HepG2 (cell line): ENCODE results near the gene MAPK12. TPM values are rescaled to one million over a fixed set of nuclear protein-coding genes. Genes with fewer than 3 reads are reported as not detected.

ENCODE experiments used
- ATRX ChIP-seq: sonication (generic); formaldehyde crosslinking; IDR thresholded peaks from 2 replicates; pipeline ENCODE4 v1.4.0; 2020; ENCODE audit warnings: missing genetic modification reagents, borderline replicate concordance
- HOXD1 ChIP-seq: sonication (generic); formaldehyde crosslinking; IDR thresholded peaks from 2 replicates; pipeline ENCODE4 v1.5.0; 2020; ENCODE audit warnings: missing genetic modification reagents
- MTA1 ChIP-seq: sonication (generic); formaldehyde crosslinking; IDR thresholded peaks from 2 replicates; pipeline ENCODE4 v1.4.0; 2020; ENCODE audit warnings: missing genetic modification reagents, mild to moderate bottlenecking, borderline replicate concordance
- RBAK ChIP-seq: sonication (generic); formaldehyde crosslinking; IDR thresholded peaks from 2 replicates; pipeline ENCODE4 v1.5.1; 2020; ENCODE audit warnings: mild to moderate bottlenecking, missing genetic modification reagents
- RFXAP ChIP-seq: sonication (generic); formaldehyde crosslinking; IDR thresholded peaks from 2 replicates; pipeline ENCODE4 v1.4.0; 2020; ENCODE audit warnings: missing genetic modification reagents, borderline replicate concordance
- SMAD1 ChIP-seq: sonication (generic); formaldehyde crosslinking; IDR thresholded peaks from 2 replicates; pipeline ENCODE4 v1.4.0; 2020; ENCODE audit warnings: missing genetic modification reagents, low read depth, mild to moderate bottlenecking, borderline replicate concordance
- TCF7 ChIP-seq: sonication (generic); IDR thresholded peaks from 2 replicates; pipeline ENCODE4 v1.6.1; 2016; ENCODE audit warnings: antibody characterized with exemption, low read depth
- ZFP82 ChIP-seq: sonication (generic); formaldehyde crosslinking; IDR thresholded peaks from 2 replicates; pipeline ENCODE4 v1.5.1; 2020; ENCODE audit warnings: mild to moderate bottlenecking, missing genetic modification reagents, borderline replicate concordance
- ZNF10 ChIP-seq: sonication (generic); formaldehyde crosslinking; IDR thresholded peaks from 2 replicates; pipeline ENCODE4 v1.4.0; 2020; ENCODE audit warnings: mild to moderate bottlenecking, low read depth, missing genetic modification reagents, borderline replicate concordance
- ZNF282 ChIP-seq: fragments of 450-650 bp; IDR thresholded peaks from 2 replicates; pipeline ENCODE4 v1.6.1; 2018; ENCODE audit not compliant: partially characterized antibody
- ZNF3 ChIP-seq: IDR thresholded peaks from 2 replicates; pipeline ENCODE4 v1.7.0; 2017; ENCODE audit warnings: inconsistent platforms
- ZNF317 ChIP-seq: sonication (generic); formaldehyde crosslinking; IDR thresholded peaks from 2 replicates; pipeline ENCODE4 v1.5.0; 2020; ENCODE audit warnings: mild to moderate bottlenecking, missing genetic modification reagents
- ZNF350 ChIP-seq: sonication (generic); formaldehyde crosslinking; IDR thresholded peaks from 2 replicates; pipeline ENCODE4 v1.4.0; 2020; ENCODE audit warnings: mild to moderate bottlenecking, low read depth, missing genetic modification reagents, borderline replicate concordance
- ZNF441 ChIP-seq: sonication (generic); formaldehyde crosslinking; IDR thresholded peaks from 2 replicates; pipeline ENCODE4 v1.7.0; 2021; ENCODE audit warnings: missing genetic modification reagents, borderline replicate concordance
- ZNF468 ChIP-seq: sonication (generic); formaldehyde crosslinking; IDR thresholded peaks from 2 replicates; pipeline ENCODE4 v1.8.0; 2022; ENCODE audit warnings: mild to moderate bottlenecking, moderate library complexity, missing genetic modification reagents
- ZNF614 ChIP-seq: IDR thresholded peaks from 2 replicates; pipeline ENCODE4 v1.6.1; 2018; ENCODE audit warnings: missing biosample characterization, missing genetic modification reagents, inconsistent platforms, borderline replicate concordance
- ZNF83 ChIP-seq: sonication (generic); formaldehyde crosslinking; IDR thresholded peaks from 2 replicates; pipeline ENCODE4 v1.4.0; 2020; ENCODE audit warnings: missing genetic modification reagents, mild to moderate bottlenecking, borderline replicate concordance
- polyA plus RNA-seq, 8 experiments: library from polyadenylated mRNA; depleted of rRNA in 3 of 8; stranded (reverse) in 7 of 8; unstranded in 1 of 8; fragments of >200 nt; fragmentation: Illumina TruSeq in 4 of 8; extraction: Trizol in 4 of 8; gene quantifications; 2 replicates each; pipeline versions ENCODE4 v1.2.1 to v1.2.3, GENCODE V29; 2011 to 2016; ENCODE audit warnings: low read depth in 4 of 8, missing spikeins in 1 of 8, mixed read lengths in 1 of 8; ENCODE audit not compliant: insufficient read depth in 1 of 8
- total RNA-seq, 5 experiments: library from RNA; depleted of rRNA; stranded (reverse); fragments of >200 nt; fragmentation: Illumina TruSeq; extraction: Trizol; gene quantifications; 2 replicates each; pipeline ENCODE4 v1.2.3, GENCODE V29; 2016; ENCODE audit warnings: low read depth in 1 of 5
- TF ChIP-seq, protein P1 (sequence below): sonication (generic); formaldehyde crosslinking; IDR thresholded peaks from 2 replicates; pipeline ENCODE4 v1.8.0; 2022; ENCODE audit warnings: mild to moderate bottlenecking, missing genetic modification reagents, borderline replicate concordance
- TF ChIP-seq, protein P2 (sequence below), 2 experiments: sonication (generic) in 1 of 2; formaldehyde crosslinking in 1 of 2; IDR thresholded peaks; 2 replicates each; pipeline versions ENCODE4 v1.6.1 to v1.9.0; 2014 to 2022; ENCODE audit warnings: antibody characterized with exemption in 1 of 2, borderline replicate concordance in 1 of 2, inconsistent platforms in 1 of 2, low read depth in 1 of 2, missing genetic modification reagents in 1 of 2

Gene MAPK12
- total and polyA plus RNA-seq, 2 of the 13 experiments (the other 11 are each of a cell fraction or from before 2014, with no cell fraction given) = 22.2 to 23.3 TPM

DNA sequence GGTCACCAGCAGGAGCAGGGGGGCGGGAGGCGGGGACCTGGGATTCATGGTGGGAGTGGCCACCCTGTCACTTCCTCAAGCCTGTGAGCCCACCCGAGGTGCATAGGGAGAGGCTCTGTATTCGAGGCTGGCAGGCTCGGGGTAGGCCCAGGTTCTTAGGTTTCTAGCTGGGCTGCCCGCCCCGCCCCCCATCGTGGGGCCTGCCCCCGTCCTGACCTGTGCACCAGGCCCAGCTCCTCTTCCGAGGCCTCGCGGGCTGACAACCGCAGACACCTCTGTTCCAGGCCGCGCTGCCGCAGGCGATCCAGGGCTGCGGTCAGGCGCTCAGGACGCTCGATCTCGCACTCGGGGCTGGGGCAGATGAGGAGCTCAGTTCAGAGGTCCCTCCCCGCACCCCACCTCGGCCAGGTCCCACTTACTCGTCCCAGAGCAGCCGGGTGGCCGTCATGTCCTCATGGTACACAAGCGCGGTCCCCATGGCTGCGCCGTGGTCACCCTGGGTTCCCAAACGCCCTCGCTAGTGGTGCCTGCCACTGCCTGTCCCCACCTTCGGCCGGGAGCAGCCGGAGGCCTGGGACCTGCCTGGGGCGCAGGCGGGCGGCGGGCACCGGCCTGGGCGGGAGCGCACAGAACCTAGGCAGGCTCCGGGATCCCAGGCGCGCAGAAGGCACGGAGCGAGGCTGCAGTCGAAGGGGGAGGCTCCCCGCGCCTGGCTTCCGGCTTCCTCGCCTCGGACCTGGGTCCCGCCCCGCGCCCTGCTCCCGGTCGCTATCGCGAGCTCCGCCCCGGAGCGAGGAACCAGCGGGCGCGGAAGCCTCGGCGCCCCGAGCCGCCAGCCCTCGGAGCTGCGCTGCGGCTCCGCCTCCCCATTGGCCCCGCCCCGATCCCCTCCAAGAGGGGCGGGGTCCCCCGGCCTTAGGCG is 10.7 kb downstream of the MAPK12 start, which contains the start of gene HDAC10 (continued):
- TF ChIP-seq ZNF350 = no peak; the same call in 1 of the 2 replicates
- TF ChIP-seq, protein P1, sequence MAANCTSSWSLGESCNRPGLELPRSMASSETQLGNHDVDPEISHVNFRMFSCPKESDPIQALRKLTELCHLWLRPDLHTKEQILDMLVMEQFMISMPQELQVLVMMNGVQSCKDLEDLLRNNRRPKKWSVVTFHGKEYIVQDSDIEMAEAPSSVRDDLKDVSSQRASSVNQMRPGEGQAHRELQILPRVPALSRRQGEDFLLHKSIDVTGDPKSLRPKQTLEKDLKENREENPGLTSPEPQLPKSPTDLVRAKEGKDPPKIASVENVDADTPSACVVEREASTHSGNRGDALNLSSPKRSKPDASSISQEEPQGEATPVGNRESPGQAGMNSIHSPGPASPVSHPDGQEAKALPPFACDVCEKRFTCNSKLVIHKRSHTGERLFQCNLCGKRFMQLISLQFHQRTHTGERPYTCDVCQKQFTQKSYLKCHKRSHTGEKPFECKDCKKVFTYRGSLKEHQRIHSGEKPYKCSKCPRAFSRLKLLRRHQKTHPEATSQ (CRISPR knock-in tag) = no peak
- TF ChIP-seq ZNF468 (CRISPR knock-in tag) = no peak
- no peak for TF ChIP-seq ZNF441 (CRISPR knock-in tag)
- no peak for TF ChIP-seq MTA1 (CRISPR knock-in tag)
- TF ChIP-seq HOXD1 = no peak
- no peak for TF ChIP-seq ZNF83 (CRISPR knock-in tag)
- TF ChIP-seq SMAD1 (CRISPR knock-in tag) = peak; percentile 61; the same call in 1 of the 2 replicates
- TF ChIP-seq ZNF3 = no peak
- TF ChIP-seq ZNF317 = 0 out of 2 replicates have a peak, but pooled peaks have one; percentile 19
- no peak for TF ChIP-seq ZFP82 (CRISPR knock-in tag)
- TF ChIP-seq ATRX (CRISPR knock-in tag) = no peak
- TF ChIP-seq ZNF282 = no peak
- TF ChIP-seq RBAK = no peak
- TF ChIP-seq ZNF10 (CRISPR knock-in tag) = no peak
- TF ChIP-seq ZNF614 (CRISPR knock-in tag) = no peak
- no peak for TF ChIP-seq RFXAP (CRISPR knock-in tag)
- TF ChIP-seq, protein P2, sequence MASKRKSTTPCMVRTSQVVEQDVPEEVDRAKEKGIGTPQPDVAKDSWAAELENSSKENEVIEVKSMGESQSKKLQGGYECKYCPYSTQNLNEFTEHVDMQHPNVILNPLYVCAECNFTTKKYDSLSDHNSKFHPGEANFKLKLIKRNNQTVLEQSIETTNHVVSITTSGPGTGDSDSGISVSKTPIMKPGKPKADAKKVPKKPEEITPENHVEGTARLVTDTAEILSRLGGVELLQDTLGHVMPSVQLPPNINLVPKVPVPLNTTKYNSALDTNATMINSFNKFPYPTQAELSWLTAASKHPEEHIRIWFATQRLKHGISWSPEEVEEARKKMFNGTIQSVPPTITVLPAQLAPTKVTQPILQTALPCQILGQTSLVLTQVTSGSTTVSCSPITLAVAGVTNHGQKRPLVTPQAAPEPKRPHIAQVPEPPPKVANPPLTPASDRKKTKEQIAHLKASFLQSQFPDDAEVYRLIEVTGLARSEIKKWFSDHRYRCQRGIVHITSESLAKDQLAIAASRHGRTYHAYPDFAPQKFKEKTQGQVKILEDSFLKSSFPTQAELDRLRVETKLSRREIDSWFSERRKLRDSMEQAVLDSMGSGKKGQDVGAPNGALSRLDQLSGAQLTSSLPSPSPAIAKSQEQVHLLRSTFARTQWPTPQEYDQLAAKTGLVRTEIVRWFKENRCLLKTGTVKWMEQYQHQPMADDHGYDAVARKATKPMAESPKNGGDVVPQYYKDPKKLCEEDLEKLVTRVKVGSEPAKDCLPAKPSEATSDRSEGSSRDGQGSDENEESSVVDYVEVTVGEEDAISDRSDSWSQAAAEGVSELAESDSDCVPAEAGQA (IDR thresholded peaks at IDR 0.05; ENCODE audit: low read depth) = no peak
- TF ChIP-seq, protein P2 (CRISPR knock-in tag; IDR thresholded peaks at IDR 0.05; ENCODE audit: borderline replicate concordance) = no peak
- no peak for TF ChIP-seq TCF7
